Measurements from ENCODE around the gene LDB3.

The LDB3 gene

DNA sequence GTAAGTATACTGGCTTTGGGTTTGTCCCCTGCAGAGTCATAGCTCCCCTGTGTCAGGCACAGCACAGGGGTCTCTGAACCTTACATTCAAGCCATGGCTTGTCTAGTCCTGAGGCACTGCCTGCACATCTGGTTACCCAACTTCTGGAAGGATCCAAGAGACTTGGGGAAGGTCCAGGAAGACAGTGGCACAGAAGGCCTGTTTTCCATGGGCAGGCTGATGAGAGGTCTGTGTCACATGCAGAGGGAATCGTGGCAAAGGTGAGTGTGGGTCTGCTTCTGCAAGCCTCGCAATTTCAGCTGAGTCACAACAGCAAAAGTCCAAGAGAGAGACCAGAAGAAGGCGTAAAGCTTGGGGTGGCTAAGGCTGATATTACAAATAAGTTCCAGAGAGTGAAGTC lies 59.7 kb downstream of the LDB3 start:
- intact Hi-C loops (cut with DNase I; ENCODE audit: low total_unique reads), result no loop called here
- Histone ChIP-seq H3K27me3 (no peaks in the 10 kb centered on the region), H3K4me3 (no peak overlapping the region), H3K9me3 (no peaks in the 10 kb centered on the region), H3K27ac (peak overlapping the region in 1 of 2 donors; percentile 88), H3K36me3 (peaks cover 21 to 36% (median 24%) of the 10 kb centered on the region in 3 donors), H3K4me1 (peaks cover 0 to 34% (median 18%) of the 10 kb centered on the region in 4 donors)
- no peak for DNase-seq
- TF ChIP-seq, protein P1, sequence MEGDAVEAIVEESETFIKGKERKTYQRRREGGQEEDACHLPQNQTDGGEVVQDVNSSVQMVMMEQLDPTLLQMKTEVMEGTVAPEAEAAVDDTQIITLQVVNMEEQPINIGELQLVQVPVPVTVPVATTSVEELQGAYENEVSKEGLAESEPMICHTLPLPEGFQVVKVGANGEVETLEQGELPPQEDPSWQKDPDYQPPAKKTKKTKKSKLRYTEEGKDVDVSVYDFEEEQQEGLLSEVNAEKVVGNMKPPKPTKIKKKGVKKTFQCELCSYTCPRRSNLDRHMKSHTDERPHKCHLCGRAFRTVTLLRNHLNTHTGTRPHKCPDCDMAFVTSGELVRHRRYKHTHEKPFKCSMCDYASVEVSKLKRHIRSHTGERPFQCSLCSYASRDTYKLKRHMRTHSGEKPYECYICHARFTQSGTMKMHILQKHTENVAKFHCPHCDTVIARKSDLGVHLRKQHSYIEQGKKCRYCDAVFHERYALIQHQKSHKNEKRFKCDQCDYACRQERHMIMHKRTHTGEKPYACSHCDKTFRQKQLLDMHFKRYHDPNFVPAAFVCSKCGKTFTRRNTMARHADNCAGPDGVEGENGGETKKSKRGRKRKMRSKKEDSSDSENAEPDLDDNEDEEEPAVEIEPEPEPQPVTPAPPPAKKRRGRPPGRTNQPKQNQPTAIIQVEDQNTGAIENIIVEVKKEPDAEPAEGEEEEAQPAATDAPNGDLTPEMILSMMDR (IDR thresholded peaks at IDR 0.05), result no peak

DNA sequence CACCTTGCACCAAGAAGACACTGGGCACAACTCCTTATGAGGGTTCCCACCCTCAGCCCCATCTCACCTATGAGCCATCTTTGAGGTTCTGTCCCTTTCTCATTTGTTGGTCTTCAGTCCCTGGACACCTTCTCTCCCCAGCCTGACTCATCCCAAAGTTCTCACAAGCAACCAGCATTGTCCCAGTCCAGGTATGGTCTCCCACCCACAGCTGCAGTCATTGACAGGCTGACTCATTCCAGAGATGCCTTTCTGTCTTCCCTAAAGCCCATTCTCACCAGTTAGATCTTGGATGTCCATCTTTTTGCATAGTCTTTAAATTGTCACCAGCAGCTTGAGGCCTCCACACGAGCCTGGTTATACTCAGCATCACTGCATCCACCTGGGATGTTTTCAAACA lies 61.4 kb downstream of the LDB3 start:
- peak overlapping the region; percentile 84 to 88 for H3K27ac ChIP-seq
- no peak overlapping the region for H3K4me3 ChIP-seq
- DNase-seq, result no peak
- intact Hi-C loops (cut with DNase I; ENCODE audit: low total_unique reads), result no loop called here
- TF ChIP-seq, protein P1 (IDR thresholded peaks at IDR 0.05), result no peak
- H3K27me3 ChIP-seq, result no peaks in the 10 kb centered on the region
- peaks cover 0 to 50% (median 29%) of the 10 kb centered on the region in 4 donors for H3K4me1 ChIP-seq
- H3K36me3 ChIP-seq, result peaks cover 13 to 29% (median 14%) of the 10 kb centered on the region in 3 donors
- no peaks in the 10 kb centered on the region for H3K9me3 ChIP-seq

DNA sequence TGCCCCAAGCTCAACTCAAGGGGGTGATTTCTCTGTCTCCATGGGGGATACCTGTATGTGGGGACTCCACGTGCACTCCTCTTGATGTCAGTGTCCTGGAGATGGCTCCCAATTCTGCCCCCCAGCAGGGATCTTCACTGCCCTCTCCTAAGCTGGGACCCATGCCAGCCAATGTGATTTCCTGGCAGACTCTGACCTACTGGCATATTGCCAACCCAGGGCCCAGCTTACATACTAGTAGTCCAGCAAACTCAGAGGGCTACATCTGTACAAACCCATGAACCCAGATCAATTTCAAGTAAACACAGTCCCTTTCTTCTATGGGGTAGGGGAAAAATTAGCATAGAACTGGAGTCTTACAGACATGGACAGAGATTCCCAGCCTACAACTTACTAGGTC lies 61.9 kb downstream of the LDB3 start:
- Histone ChIP-seq H3K27ac (peak overlapping the region; percentile 84 to 88), H3K4me3 (no peak overlapping the region), H3K27me3 (no peaks in the 10 kb centered on the region), H3K36me3 (peaks cover 13 to 29% (median 14%) of the 10 kb centered on the region in 3 donors), H3K9me3 (no peaks in the 10 kb centered on the region), H3K4me1 (peaks cover 0 to 55% (median 30%) of the 10 kb centered on the region in 4 donors)
- intact Hi-C loops (cut with DNase I; ENCODE audit: low total_unique reads), result no loop called here
- DNase-seq, result peak; percentile 58 to 79
- TF ChIP-seq, protein P1 (IDR thresholded peaks at IDR 0.05), result no peak

DNA sequence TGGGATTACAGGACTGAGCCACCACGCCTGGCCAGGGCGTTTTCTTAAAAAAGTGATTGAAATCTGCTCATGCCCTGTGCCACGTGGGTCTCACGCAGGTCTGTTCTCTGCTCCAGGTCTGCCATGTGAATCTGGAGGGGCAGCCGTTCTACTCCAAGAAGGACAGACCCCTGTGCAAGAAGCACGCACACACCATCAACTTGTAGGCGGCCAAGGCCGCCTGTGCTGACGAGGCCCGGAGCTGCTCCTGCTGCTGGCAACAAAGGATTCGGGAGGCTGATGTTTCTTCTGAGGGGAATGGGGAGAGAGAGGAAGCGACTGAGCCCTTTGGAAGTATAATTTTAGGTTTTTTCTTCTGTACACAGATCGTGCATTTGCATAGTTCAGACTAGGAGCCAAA lies 64.5 kb downstream of the LDB3 start:
- peak in 1 of 2 donors; percentile 77 for DNase-seq
- peaks cover 0 to 61% (median 31%) of the 10 kb centered on the region in 4 donors for H3K4me1 ChIP-seq
- no peaks in the 10 kb centered on the region for H3K9me3 ChIP-seq
- TF ChIP-seq, protein P1 (IDR thresholded peaks at IDR 0.05), result no peak
- H3K4me3 ChIP-seq, result peak overlapping the region in 1 of 2 donors; percentile 27
- intact Hi-C loops (cut with DNase I; ENCODE audit: low total_unique reads), result no loop called here
- H3K36me3 ChIP-seq, result peaks cover 0 to 22% (median 6%) of the 10 kb centered on the region in 3 donors
- no peaks in the 10 kb centered on the region for H3K27me3 ChIP-seq
- H3K27ac ChIP-seq, result peak overlapping the region; percentile 84 to 88

DNA sequence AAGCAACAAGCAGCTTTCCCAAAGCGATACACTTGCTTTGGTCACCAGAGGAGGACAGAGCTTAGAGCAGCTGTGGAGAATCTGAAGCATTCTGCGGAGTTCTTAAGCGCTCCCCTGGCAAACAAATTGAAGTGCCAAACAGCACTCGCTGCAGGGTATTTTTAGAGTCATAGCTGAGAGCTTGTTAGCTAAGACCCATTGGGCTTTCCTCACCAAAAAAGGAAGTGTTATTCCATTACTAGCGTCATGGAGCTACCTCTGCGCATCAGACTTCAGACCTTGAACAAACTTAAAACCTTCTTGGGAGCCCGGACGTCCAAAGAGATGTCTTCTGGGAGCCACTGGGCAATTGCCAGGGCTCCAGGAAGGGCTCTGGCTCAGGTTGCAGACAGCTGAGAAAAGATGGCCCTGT lies 65.0 kb downstream of the LDB3 start:
- H3K4me3 ChIP-seq, result peak overlapping the region in 1 of 2 donors; percentile 27
- H3K36me3 ChIP-seq, result peaks cover 0 to 21% (median 1%) of the 10 kb centered on the region in 3 donors
- peaks cover 0 to 61% (median 31%) of the 10 kb centered on the region in 4 donors for H3K4me1 ChIP-seq
- intact Hi-C loops (cut with DNase I; ENCODE audit: low total_unique reads), result no loop called here
- no peaks in the 10 kb centered on the region for H3K27me3 ChIP-seq
- H3K27ac ChIP-seq, result peak overlapping the region; percentile 84 to 88
- DNase-seq, result peak in 1 of 2 donors; percentile 86
- TF ChIP-seq, protein P1 (IDR thresholded peaks at IDR 0.05), result peak; percentile 22 to 31
- no peaks in the 10 kb centered on the region for H3K9me3 ChIP-seq
